AG04449 (cell line): Measurements from ENCODE around the gene KRTAP12-1.
"Not testable (repeated sequence)": the region's sequence is repeated elsewhere in the genome, so short reads cannot be mapped to it uniquely, and the experiment has no call there.

Source experiments
- CTCF ChIA-PET: fragments of 350-600 bp; formaldehyde crosslinking; extraction: SDS; loops from one replicate; lab custom pipeline; 2021; ENCODE audit warnings: antibody characterized with exemption; lab: Yijun Ruan, JAX
- POLR2A ChIA-PET: fragments of 400-600, 350-600 bp; formaldehyde crosslinking; extraction: SDS; loops from one replicate; lab custom pipeline; 2020; ENCODE audit warnings: antibody characterized with exemption, inconsistent platforms; lab: Yijun Ruan, JAX
- DNase-seq: peaks from one replicate; pipeline ENCODE4 v3.0.0-alpha.2; 2010; ENCODE audit warnings: low read depth, low spot score
- H3K4me3 ChIP-seq: 2 replicates; pipeline ENCODE4 v1.5.1; 2011; ENCODE audit warnings: low read depth, mild to moderate bottlenecking, control low read depth, low read length
- TF ChIP-seq, protein P1 (sequence below): IDR thresholded peaks from one replicate; pipeline ENCODE4 v1.5.1; 2011; ENCODE audit warnings: mild to moderate bottlenecking, moderate library complexity, low read length, control low read depth, inconsistent platforms; ENCODE audit not compliant: insufficient read depth; ENCODE audit errors: missing control alignments

KRTAP12-1 gene

DNA sequence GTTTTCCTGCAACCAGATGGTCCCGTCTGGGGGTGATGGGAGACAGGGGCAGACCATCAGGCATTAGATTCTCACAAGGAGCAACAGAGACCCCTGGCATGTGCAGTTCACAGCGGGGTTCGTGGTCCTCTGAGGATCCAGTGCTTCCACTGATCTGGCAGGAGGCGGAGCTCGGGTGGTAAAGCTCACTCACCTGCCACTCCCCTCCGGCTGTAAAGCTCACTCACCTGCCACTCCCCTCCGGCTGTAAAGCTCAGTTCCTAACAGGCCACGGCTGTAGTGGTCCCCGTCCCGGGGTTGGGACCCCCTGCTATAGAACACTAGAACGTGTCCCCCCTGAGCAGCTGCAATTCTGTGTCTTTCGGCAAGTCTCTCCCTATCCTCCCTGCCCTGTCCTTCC is 19.6 kb upstream of the KRTAP12-1 start:
- DNase-seq = no peak
- H3K4me3 ChIP-seq = no peak overlapping the region
- POLR2A ChIA-PET = no interaction called here
- CTCF ChIA-PET = interaction anchor here (1.2 kb wide), 1 partner anchor 8 kb away, joined by 3 read pairs; no protein-coding TSS in a partner anchor
- TF ChIP-seq, protein P1, sequence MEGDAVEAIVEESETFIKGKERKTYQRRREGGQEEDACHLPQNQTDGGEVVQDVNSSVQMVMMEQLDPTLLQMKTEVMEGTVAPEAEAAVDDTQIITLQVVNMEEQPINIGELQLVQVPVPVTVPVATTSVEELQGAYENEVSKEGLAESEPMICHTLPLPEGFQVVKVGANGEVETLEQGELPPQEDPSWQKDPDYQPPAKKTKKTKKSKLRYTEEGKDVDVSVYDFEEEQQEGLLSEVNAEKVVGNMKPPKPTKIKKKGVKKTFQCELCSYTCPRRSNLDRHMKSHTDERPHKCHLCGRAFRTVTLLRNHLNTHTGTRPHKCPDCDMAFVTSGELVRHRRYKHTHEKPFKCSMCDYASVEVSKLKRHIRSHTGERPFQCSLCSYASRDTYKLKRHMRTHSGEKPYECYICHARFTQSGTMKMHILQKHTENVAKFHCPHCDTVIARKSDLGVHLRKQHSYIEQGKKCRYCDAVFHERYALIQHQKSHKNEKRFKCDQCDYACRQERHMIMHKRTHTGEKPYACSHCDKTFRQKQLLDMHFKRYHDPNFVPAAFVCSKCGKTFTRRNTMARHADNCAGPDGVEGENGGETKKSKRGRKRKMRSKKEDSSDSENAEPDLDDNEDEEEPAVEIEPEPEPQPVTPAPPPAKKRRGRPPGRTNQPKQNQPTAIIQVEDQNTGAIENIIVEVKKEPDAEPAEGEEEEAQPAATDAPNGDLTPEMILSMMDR = no peak

DNA sequence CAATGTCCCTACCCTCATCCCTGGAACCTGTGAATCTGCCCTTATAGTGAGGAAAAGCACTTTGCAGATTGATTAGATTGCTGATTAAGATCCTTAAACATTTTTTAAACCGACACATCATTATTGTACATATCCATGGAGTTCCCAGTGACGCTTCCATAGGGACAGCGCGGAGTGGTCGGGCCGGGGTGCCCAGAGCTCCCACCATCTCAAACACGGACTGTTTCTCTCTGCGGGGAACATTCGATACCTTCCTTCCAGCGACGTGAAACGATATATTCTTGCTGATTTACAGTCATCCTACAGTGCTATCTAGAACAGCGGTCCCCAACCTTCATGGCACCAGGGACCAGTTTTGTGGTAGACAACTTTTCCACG is 19.0 kb upstream of the KRTAP12-1 start:
- CTCF ChIA-PET = no interaction called here
- no peak for DNase-seq
- H3K4me3 ChIP-seq = no peak overlapping the region
- TF ChIP-seq, protein P1 = no peak
- POLR2A ChIA-PET = no interaction called here

DNA sequence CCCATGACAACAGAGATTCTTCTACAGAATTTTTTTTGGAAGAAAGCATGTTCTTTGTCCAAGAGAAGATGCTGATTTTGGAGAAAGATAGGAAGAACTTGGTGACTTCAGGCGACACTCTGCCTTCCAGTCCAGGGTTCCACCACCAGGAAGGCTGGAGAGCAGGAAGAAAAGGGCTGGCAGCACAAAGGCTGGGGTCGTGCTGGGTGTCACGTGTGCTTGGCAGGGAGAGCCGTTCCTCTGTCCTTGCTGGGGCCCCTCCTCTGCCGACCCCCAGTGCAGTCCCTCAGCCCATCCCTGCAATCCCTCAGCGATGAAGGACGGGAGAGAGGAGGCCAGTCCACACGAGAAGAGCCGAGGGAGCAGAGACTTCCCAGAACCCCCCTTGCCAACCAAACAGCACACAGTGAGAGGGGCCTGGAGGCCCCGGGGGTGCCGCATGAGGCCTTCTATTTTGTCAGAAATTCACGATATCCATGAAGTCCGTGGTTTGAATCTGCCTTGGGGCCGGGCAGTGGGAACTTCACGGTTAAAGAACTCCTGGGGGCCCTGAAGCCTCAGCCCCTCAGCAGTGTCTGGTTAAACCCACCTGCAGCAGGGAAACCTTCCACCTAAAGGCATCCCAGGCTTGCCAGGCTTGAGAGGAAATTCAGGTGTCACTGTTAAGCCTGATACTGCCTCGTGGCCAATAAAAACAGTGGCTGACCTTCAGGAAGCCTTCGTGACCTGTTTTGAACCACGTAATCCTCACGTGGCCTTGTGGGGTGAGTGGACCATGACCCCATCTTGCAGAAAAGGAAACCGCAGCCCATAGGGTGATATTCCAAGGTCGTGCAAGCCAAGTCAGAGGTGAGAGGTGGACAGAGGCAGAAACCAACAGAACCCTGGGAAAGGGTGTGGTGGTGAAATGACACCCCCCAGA is 18.4 kb upstream of the KRTAP12-1 start:
- TF ChIP-seq, protein P1 = no peak
- no peak for DNase-seq
- H3K4me3 ChIP-seq = no peak overlapping the region
- ChIA-PET POLR2A (no interaction called here), CTCF (no interaction called here)

DNA sequence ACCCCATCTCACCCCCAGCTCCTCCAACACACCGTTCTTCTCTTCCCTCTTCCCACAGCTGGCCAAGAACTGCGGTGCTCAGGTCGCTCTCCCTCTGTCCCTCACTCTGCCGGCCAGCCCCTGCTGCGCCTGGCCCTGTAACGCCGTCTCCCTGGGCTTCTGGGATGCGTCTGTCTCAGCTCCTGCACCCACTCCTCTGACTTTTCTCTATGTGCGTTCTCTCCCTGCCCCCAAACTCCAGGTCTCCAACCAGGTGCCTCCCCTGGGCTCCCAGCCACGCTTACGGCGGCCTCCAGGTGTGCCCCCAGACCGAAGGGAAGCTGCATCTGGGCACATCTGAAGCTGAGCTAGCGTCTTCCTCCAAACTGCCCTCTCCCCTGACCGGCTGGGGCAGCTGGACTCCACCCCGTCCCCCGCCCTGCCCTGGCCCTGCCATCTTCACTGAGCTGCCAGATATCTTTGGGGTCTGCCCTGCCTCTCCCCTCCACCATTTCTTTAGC is 17.6 kb upstream of the KRTAP12-1 start:
- POLR2A ChIA-PET = no interaction called here
- DNase-seq = no peak
- CTCF ChIA-PET = no interaction called here
- H3K4me3 ChIP-seq = no peak overlapping the region
- TF ChIP-seq, protein P1 = no peak

DNA sequence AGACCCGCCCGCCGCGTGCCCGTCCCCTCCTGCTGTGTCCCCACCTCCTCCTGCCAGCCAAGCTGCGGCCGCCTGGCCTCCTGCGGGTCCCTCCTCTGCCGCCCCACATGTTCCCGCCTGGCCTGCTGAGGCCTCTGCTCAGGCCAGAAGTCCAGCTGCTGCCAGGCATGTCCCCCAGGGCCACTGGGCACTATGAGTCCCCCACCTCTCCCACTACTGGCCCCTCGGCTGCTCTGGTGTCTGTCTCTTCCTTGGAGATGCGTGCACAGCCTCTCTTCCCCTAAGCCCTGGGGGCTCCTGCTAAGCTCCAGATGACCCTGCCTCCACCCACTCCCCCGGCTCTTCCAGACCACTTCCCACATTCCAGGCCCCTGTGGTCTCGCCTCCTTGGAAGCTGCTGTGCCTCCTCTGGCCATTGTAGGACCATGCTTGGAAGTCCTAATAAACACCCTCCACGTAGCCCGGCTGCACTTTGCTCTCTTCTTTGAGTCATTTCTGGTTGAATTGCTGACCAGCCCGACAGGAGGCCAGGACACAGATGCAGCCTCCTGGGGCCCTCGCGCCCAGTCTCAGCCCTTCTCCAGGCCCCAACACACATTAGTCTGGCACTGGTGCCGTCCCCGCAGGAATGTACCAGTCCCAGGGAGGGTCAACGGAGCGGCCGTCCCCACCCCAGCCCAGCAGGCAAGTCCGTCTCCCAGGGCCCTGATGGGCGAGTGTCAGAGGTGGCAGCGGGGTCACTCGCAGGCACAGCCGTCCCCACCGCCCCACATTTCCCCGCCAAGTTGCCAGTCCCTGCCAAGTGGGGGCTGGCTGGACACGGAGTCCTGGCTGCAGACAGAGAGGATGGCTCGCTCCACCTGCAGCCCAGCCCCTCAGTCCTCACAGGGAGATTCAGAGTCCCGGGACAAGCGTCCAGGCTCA is 16.1 kb upstream of the KRTAP12-1 start:
- DNase-seq = no peak
- POLR2A ChIA-PET = no interaction called here
- H3K4me3 ChIP-seq = no peak overlapping the region
- TF ChIP-seq, protein P1 = no peak
- CTCF ChIA-PET = no interaction called here

DNA sequence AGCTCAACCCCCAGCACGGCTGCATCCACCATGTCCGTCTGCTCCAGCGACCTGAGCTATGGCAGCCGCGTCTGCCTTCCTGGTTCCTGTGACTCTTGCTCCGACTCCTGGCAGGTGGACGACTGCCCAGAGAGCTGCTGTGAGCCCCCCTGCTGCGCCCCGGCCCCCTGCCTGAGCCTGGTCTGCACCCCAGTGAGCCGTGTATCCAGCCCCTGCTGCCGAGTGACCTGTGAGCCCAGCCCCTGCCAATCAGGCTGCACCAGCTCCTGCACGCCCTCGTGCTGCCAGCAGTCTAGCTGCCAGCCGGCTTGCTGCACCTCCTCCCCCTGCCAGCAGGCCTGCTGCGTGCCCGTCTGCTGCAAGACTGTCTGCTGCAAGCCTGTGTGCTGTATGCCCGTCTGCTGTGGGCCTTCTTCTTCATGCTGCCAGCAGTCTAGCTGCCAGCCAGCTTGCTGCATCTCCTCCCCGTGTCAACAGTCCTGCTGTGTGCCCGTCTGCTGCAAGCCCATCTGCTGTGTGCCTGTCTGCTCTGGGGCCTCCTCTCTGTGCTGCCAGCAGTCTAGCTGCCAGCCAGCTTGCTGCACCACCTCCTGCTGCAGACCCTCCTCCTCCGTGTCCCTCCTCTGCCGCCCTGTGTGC is 15.3 kb upstream of the KRTAP12-1 start, which contains the start of gene KRTAP10-12:
Gene KRTAP10-12, plus strand, starts transcription at position 1 of the 639 bp plus-strand sequence. Its CDS starts 30 bp downstream, at position 31.
- DNase-seq, H3K4me3 ChIP-seq, POLR2A ChIA-PET, CTCF ChIA-PET: not testable (repeated sequence)
